ES-I3 (cell line): ENCODE results near the gene JMJD4.

Experiments used
- H3K36me3 ChIP-seq: 2 replicates; pipeline ENCODE4 v1.6.1; 2013; ENCODE audit warnings: mild to moderate bottlenecking, low read length, control low read depth, moderate library complexity; ENCODE audit not compliant: insufficient read depth
- H3K4me1 ChIP-seq: 2 replicates; pipeline ENCODE4 v1.6.1; 2013; ENCODE audit warnings: mild to moderate bottlenecking, control low read depth, low read length; ENCODE audit not compliant: insufficient read depth
- H3K9ac ChIP-seq: 2 replicates; pipeline ENCODE4 v1.6.1; 2013; ENCODE audit warnings: low read depth, mild to moderate bottlenecking, low read length, moderate library complexity
- H3K9me3 ChIP-seq: 2 replicates; pipeline ENCODE4 v1.6.1; 2013; ENCODE audit warnings: mild to moderate bottlenecking, low read length, moderate library complexity; ENCODE audit not compliant: control insufficient read depth, insufficient read depth

JMJD4 gene

DNA sequence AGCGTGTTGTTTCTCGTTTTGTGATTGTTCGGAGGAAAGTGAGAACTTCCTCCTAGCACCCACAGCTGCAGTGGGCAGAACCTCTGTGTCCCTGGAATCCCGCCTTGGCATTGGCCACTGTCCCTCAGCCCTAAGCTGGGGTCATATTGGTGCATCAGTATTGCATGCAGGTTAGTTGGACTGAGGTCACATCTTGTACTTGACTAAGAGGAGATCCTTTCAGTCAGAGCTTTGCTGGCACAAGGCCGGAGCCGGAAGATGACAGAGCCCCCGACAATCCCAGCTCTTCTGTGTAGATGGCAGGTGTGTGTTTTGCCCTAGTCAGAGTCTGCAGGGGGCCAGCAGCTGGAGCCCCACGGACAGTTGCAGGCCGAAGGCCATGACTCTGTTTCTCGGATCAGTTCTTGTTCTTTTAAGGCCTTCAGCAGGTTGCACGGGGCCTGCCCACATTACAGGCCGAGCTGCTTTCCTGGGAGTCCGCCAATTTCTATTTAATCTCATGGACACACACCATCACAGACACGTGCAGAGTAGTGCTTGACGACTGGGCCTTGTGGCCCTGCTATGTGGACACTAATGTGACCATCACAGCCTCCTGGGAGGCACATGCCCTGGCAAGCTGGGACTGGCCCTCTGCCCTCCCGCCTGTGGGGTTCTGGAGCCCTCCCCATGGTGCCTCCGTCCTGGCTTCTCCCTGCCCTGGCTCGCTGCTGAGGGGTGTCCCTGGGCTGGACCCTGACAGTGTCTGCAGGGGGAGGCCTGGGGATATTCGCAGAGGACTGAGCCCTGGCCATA, 15.0 kb upstream of the JMJD4 start:
- no peaks in the 10 kb centered on the region for H3K4me1 ChIP-seq
- no peak overlapping the region for H3K9ac ChIP-seq
- H3K9me3 ChIP-seq, result no peaks in the 10 kb centered on the region
- H3K36me3 ChIP-seq, result no peaks in the 10 kb centered on the region; the same call in none of the 2 replicates

DNA sequence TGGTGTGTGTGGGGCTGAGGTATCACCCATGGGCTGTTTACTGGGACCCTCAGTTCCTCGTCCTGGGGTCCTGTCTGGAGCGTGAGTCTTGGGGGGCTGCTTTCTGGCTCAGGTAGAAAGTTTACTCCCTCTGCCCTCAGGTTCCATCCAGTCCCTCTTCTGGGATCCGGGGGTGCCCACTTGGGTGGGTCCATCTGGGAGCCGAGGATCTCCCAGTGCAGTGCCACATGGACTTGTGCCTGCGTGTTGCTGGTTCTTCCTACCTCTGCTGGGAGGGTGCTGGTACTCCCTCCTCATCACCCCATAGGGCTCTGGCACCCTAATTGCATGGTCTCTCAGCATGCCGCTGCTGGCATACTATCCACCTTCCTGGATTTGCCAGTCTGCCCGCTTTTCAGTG, 14.1 kb upstream of the JMJD4 start:
- Histone ChIP-seq H3K9ac (no peak overlapping the region), H3K4me1 (no peaks in the 10 kb centered on the region), H3K9me3 (no peaks in the 10 kb centered on the region), H3K36me3 (no peaks in the 10 kb centered on the region; the same call in none of the 2 replicates)

DNA sequence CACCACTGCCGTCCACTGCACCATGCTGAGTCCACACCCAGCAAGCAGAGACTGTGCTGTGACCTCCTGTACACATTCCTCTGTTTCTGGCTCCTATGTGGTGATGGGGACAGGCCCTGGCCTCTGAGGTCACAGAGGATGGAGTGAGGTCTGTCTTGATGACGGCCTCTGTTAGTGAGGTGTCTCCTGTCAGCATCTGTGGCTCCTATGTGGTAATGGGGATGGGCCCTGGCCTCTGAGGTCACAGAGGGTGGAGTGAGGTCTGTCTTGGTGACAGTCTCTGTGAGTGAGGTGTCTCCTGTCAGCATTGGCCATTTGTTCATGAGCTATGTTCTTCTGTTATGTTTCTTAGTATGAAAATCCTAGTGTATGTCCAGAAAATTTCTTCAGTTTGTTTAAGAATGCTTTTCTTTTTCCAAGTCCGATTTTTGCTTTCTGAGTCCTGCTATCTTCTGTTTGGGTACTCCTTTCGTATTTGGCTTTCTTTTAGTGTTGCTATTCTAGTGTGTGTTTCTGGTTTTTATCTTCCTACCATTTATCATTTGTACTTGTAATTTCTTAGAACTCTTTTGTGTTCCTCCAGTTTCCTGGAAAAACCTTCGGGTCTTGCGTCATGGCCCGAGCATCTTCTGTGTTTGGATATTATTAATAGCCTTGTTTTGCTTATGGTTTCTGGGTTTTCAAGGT, 13.5 kb upstream of the JMJD4 start:
- Histone ChIP-seq H3K36me3 (no peaks in the 10 kb centered on the region; the same call in none of the 2 replicates), H3K9me3 (no peaks in the 10 kb centered on the region), H3K4me1 (no peaks in the 10 kb centered on the region), H3K9ac (no peak overlapping the region)

DNA sequence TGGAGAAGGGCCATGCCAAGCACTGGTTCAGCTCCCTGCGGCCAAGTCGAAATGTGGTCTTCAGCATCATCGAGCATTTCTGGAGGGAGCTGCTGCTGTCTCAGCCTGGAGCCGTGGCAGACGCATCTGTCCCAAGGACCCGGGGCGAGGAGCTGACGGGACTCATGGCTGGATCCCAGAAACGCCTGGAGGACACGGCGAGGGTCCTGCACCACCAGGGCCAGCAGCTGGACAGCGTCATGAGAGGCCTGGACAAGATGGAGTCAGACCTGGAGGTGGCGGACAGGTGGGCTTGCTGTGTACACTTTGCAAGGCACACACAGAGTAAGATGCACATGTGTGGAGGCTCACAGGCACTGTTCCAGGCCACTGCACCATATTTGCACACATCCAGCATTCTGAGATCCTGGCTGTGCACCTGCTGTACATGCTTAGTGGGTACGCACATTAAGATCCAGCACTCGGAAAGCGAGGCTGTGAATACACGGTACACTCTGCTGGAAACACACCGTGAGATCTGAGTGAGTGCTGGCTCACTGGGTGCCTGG, 12.9 kb upstream of the JMJD4 start:
- no peaks in the 10 kb centered on the region; the same call in none of the 2 replicates for H3K36me3 ChIP-seq
- H3K9ac ChIP-seq, result no peak overlapping the region
- no peaks in the 10 kb centered on the region for H3K4me1 ChIP-seq
- no peaks in the 10 kb centered on the region for H3K9me3 ChIP-seq

DNA sequence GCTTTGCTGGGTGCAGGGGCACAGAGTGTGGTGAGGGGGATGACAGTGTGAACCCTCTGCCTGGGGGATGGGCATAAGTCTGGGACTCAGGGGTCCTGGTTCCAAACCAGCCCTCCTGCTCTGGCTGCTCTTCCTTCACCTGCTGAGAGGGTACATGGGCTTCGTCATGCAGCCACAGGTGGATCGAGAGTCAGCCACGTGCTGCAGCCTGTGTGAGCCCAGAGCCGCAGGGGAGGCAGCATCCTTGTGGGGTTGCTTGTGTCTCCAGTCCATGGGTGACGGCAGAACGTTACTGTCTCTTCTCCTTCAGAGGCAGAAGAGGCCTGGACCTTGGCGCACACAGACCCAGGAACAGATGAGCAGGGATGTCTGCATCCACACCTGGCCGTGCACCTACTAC, 12.3 kb upstream of the JMJD4 start:
- Histone ChIP-seq H3K9ac (no peak overlapping the region), H3K36me3 (no peaks in the 10 kb centered on the region; the same call in none of the 2 replicates), H3K4me1 (no peaks in the 10 kb centered on the region), H3K9me3 (no peaks in the 10 kb centered on the region)

DNA sequence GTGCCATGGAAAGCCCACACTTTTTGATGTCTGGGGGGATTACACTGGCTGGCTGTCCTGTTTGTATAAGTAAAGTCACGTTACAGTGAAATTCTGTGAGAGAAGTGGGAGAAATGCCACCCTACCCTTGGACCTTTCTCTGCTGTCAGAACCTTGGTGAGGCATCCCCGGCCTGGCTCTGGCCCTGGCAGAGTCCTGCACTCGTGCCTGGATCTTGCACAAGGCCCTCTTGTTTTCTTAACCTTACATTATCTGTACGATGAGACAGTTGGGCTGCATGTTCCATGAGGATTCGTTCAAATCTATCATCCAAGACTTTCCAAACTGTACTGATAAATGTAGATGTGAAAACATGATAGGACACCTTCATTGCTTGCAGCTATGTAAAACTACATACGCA, 11.6 kb upstream of the JMJD4 start:
- Histone ChIP-seq H3K9ac (no peak overlapping the region), H3K9me3 (no peaks in the 10 kb centered on the region), H3K36me3 (no peaks in the 10 kb centered on the region; the same call in none of the 2 replicates), H3K4me1 (no peaks in the 10 kb centered on the region)

DNA sequence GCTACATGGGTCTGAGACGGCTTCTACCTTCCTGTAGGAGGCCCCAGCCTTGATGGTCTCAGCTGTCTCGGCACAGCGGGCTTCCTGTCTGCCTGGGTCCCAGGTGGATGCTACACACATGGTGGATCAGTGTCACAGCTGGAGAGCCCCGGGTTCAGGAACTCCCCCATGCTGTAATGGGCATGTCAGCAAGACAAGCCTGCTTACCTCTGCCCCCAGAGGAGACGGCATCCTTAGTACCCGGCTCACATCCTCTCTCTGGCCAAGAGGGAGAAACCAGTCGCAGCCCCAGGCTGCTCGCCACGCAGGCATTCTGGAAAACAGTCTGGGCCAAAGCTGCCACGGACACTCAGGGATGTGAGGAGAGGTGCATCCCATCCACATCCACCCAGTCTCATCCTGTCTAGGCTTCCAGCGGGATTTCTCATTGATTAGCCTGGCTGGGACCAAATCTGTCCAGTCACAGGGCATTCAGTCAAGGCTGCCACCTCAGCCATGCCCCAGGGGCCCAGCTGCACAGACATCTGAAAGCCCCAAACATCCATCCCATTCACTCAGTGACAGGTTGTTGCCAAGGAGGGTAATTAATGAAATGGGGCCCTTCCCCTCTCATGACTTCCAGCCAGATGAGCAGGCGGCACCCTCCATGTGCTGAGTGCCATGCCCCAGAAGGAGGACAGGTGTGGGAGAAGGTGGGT, 10.6 kb upstream of the JMJD4 start:
- Histone ChIP-seq H3K36me3 (no peaks in the 10 kb centered on the region; the same call in none of the 2 replicates), H3K9me3 (no peaks in the 10 kb centered on the region), H3K9ac (no peak overlapping the region), H3K4me1 (no peaks in the 10 kb centered on the region)

DNA sequence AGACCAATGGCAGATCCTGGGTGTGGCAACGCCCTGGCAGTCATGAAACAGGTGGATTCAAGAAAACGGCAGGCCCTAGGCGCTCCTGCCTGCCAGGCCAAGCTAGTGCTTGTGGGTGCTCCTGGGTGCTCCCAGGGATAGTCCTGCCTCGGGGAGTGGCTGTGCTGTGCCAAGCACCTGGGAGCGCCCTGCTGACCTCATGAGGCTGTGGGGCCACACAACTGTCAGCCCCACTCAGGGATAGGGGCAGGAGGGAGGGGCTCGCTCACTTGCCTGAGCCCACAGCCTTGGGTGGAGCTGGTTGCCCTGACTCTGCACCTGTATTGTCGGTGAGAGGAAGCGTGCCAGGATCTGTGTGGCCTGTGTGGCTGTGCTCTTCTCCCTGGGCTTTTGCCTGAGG, 9.6 kb upstream of the JMJD4 start:
- H3K9me3 ChIP-seq, result no peaks in the 10 kb centered on the region
- H3K36me3 ChIP-seq, result no peaks in the 10 kb centered on the region; the same call in none of the 2 replicates
- no peak overlapping the region for H3K9ac ChIP-seq
- H3K4me1 ChIP-seq, result no peaks in the 10 kb centered on the region

DNA sequence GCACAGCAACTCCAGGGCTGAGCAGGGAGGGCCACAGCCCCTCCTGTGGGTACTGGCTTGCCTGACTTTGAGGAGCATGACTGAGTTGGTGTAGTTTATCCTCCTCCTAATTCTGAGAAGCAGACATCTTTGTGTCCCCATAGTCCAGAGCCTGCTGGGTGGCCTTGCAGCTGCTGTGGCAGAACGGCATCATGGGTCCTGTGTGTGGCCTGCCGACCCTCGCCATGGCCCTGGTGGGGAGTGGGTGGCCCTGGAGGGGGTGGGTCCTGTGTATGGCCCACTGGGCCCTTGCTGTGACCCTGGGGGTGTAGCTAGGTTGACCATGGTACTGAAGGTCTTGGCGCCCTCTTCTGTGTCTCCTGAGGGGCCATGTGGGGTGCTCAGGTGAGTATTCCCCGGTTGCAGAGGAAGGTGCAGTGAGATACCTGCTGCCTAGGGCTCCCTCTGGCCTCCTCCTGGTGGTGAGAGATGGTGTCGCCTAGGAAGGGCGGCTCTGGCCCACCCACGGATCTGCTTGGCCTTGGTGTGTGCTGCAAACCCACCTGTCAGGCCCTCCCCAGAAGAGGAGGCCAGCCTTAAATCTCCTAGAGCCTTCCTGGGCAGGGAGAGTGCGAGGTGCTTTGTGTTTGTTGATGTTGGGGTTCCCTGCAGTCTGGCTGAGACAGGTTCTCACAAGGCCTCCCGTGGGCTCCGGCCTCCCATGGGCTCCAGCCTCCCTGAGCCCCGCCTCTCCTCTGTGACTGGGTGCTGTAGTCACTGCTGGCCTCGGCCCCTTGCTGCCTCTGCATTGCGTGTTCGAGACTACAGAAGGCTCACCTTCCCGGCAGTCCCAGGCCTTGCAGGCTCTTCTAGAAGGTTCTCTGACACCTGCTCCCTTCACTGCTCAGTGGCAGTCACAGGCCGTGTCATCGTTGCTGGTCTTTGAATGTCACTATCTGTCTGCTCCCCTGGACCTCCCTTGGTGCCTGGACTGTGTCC, 7.9 kb upstream of the JMJD4 start:
- no peaks in the 10 kb centered on the region for H3K4me1 ChIP-seq
- no peaks in the 10 kb centered on the region; the same call in 1 of the 2 replicates for H3K36me3 ChIP-seq
- H3K9me3 ChIP-seq, result no peaks in the 10 kb centered on the region
- H3K9ac ChIP-seq, result no peak overlapping the region

DNA sequence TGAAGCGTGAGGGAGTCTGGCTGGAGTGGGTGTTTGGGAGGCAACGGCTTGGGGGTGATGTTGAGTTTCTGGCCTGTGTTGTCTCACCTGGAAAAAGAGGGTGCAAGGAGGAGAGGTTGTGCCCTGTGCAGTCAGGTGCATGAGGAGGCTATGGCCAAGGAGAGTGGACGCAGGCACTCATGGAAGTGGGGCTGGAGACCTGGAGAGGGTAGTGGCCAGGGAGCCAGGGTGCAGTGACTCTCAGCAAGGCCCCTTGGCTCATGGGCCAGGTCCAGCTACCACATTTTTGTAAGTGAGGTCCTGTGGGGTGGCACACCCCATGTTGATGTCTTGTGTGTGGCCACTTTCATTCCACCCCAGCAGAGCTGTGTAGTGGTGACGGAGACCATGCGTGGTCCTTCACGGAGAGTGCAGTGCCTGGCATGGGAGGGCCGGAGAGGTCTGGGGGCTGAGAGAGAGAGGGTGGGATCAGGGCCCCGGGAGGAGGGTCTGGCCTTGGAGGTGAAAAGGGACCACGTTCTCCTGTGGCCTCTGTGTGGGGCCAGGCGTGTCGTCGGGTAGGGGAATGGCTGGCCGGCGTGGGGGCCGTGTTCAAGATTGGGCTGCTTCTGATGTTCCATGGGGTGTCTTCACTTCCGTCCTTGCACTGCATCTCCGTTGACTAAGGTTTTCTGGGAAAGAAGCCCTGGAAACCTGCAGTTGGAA, 6.2 kb upstream of the JMJD4 start:
- H3K36me3 ChIP-seq, result no peaks in the 10 kb centered on the region; the same call in 1 of the 2 replicates
- no peaks in the 10 kb centered on the region for H3K4me1 ChIP-seq
- H3K9ac ChIP-seq, result no peak overlapping the region
- no peaks in the 10 kb centered on the region for H3K9me3 ChIP-seq

DNA sequence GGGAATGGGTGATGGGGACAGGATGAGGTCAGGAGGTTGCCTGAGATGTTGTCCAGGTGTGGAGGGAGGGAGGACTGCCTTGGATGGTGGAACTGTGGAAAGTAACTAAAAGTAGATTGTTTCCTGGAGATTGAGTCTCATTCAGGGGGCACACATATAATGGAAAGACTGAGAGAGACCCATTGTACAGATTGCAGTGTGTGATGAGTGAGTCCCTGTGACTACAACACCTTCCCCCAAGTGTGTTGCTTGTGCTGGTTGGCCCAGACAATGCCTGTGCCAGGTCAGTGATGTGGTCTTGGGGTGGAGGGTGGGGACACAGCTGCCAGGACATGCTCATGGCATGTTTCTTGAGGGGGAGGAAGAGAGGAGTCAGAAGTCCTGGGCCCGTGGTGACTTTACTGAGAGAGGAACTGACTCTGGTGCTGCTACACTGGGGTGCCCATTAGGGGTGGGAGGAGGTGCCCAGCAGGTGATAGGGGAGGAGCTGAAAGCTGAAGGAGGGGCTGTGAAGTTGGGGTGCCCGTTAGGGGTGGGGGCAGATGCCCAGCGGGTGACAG, 5.4 kb upstream of the JMJD4 start:
- no peaks in the 10 kb centered on the region for H3K4me1 ChIP-seq
- no peaks in the 10 kb centered on the region for H3K9me3 ChIP-seq
- no peak overlapping the region for H3K9ac ChIP-seq
- H3K36me3 ChIP-seq, result no peaks in the 10 kb centered on the region; the same call in 1 of the 2 replicates

DNA sequence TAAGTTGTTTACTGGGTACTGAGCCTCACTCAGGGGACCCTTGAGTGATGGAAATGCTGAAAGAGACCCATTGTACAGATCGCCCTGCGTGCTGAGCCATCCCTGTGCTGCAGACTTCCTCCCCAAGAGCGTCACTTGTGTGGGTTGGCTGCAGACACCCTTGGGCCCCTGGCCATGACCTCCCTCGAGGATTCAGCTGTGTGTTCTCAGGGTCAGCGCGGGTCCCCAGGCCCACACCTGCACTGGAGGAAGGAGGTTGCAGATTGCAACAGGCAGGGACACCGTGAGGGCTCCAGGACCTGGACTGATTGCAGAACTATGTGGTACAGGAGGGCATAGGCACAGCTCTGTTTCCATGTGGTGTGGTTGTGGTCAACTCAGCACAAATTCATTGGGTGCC, 4.5 kb upstream of the JMJD4 start:
- Histone ChIP-seq H3K9me3 (no peaks in the 10 kb centered on the region), H3K36me3 (no peaks in the 10 kb centered on the region), H3K4me1 (no peaks in the 10 kb centered on the region), H3K9ac (no peak overlapping the region)

DNA sequence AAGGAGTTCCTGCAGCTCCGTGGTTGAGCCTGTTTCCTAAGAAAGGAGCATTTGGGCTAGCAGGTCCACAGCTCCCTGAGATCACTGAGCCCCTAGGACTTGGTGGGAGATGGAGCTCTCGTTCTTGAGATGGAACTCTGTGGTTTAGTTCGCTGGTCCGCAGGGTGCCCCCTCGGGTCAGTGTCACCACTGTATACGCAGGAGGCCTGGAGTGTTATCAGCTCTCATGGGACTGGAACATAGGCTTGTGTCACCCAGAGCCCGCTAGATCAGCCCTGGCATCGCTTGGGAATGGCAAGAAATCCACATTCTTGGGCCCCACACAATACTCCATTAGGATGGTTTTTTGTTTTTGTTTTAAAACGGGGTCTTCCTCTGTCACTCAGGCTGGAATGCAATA, 3.7 kb upstream of the JMJD4 start:
- H3K4me1 ChIP-seq, result no peaks in the 10 kb centered on the region
- H3K36me3 ChIP-seq, result no peaks in the 10 kb centered on the region
- H3K9ac ChIP-seq, result no peak overlapping the region
- H3K9me3 ChIP-seq, result no peaks in the 10 kb centered on the region
